Activated CD8-positive, alpha-beta memory T cell treated with anti-CD3 and anti-CD28 coated beads for 24 hours (primary cell): ENCODE data around the gene DGKD.

Experiments used
- DNase-seq: peaks from one replicate; pipeline ENCODE4 v3.0.0-alpha.2; 2020

DGKD gene

GRCh38 chr2:233387667-233388528, 33.6 kb downstream of the DGKD start:
- DNase-seq: peak; percentile 32

DNA sequence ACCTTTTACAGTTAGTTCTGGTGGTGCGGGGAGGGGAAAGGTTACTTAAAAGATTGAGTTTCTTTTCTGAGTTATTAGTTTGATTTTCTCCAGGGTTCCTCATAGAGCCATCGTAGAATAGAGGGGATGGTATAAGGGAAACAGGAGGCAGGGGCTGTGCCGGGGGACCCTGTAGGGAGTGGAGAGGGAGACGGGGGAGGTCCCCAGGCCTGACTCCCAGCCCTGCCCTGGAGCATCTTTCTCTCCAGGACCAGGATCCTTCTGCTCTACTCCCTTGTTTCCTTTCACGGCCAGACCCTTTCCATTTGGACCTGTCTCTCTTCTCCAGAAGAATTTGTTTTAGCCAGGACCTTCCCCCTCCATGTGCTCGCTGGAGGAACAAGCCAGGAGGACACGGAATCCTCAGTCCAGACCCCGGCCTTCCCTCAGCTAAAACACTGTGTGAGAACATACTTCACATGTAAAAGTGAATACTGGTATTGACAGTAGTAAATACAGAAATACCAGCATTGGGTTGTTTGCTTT, 35.4 kb downstream of the DGKD start:
- peak; percentile 32 for DNase-seq

GRCh38 chr2:233395687-233396086, 41.4 kb downstream of the DGKD start:
- DNase-seq: peak; percentile 15

GRCh38 chr2:233396726-233397665, 42.7 kb downstream of the DGKD start:
- DNase-seq: peak; percentile 54

GRCh38 chr2:233399306-233400225, 45.3 kb downstream of the DGKD start:
- DNase-seq: peak; percentile 70

GRCh38 chr2:233400341-233400740, 46.0 kb downstream of the DGKD start:
- DNase-seq: peak; percentile 61

DNA sequence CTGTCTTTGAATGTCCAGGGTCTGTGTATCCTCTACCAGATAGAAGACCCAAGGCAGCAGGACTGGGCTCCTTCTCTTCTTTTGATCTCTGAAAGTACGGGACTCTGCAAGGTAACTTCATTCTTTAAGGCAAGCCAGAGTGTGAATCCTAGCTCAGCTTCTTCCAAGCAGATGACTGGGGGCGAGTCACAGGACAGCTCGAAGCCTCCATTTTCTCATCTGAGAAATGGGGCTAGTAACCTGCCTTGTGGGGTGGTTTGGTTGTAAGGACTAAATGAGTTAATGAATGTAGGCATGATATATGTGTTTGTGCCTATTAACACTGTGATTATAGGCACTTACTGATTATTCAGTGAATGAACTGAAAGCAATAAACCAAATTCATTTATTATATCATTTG, 46.7 kb downstream of the DGKD start:
- no peak for DNase-seq

DNA sequence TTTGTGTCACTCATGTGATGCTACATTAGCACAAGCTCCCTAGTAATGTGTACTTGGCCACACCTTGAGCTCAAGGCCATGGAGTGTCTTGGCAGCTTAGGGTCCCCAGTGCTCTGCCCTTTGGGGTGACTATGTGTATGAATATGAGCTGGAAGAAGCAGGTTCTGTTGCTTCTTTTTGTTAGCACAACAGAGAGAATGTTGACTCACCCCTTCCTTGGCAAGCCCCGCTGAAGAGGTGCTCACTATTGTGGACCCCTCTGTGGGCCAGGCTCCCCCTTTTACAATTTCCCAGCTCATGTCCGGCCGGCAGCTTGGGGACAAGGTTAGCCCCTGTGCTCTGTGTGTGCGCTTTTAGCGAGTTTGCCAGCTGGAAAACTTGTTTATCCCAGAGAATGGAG, 48.1 kb downstream of the DGKD start:
- peak; percentile 54 for DNase-seq

- peak; percentile 42 for DNase-seq
Observed at GRCh38 chr2:233402789-233403188, 48.5 kb downstream of the DGKD start.

- DNase-seq: peak; percentile 82
Observed at GRCh38 chr2:233404222-233404621, 49.9 kb downstream of the DGKD start.

- no peak for DNase-seq
Observed at GRCh38 chr2:233406865-233407264, 52.6 kb downstream of the DGKD start.

DNA sequence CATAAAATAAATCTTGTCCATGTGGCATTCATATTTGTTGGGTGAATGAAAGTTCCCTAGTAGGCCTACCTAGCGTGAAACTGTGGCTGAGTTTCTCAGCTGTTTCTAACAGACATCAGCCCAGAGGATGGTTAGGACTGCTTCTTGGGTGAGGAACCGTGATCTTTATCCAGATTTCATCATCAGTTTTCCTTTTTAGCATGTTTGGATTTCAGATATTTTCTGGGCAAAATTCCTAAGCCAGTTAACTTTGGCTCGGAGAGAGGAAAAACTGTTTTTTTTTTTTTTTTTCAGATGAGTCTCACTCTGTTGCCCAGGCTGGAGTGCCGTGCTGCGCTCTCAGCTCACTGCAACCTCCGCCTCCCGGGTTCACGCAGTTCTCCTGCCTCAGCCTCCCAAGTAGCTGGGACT, 53.5 kb downstream of the DGKD start:
- no peak for DNase-seq

DNA sequence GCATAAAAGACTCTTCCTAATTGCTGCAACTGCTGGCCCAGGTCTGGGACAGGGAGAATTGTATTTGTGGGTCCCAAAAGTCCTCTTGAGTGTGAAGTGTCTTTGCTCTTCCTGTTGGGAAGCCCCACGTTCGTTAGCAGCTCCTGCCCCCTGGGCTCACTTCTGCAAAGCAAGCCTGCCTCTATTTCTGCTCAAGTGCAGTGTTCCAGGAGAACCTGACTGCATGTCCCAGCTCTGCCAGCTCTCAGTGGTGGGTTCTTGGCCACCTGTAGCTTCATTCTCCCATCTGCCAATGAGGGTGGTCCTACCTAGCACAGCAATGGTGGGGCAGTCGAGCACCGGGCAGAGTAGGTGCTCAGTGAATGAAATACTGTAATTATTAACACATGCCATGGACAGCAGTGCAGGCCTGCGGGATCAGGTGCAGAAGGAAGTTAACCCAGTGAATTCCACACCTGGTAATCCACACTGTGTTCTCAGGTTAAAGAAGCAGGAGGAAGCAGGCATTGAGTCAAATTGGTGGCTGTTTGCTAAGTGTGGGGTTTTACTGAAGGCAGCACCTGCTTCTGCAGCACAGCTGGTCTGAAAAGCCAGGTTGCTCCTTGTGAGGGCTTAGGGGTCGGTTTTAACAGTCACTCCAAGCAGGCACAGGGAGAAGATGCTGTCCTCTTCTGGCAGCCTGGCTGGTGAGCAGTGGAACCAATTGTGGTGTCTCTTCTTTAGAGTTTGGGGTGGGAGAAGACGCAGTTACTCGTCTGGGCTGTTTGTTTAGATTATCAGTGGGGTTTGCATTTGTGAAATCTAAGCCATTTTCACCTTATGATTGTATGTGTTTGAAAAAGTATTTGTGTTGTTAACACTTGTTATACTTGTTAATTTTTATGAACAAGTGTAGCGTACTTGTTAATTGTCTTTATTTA, 54.3 kb downstream of the DGKD start:
- DNase-seq: peak; percentile 57

- DNase-seq: no peak
Observed at GRCh38 chr2:233409286-233409991, 55.1 kb downstream of the DGKD start.

GRCh38 chr2:233410196-233410760, 56.0 kb downstream of the DGKD start:
- peak; percentile 51 for DNase-seq

GRCh38 chr2:233411162-233411561, 56.9 kb downstream of the DGKD start:
- DNase-seq: no peak

- DNase-seq: no peak
Observed at GRCh38 chr2:233412405-233412804, 58.1 kb downstream of the DGKD start.

- DNase-seq: no peak
Observed at GRCh38 chr2:233413046-233413445, 58.8 kb downstream of the DGKD start.

GRCh38 chr2:233413559-233414272, 59.4 kb downstream of the DGKD start:
- peak; percentile 76 for DNase-seq
